ENCODE results near the gene RNF144A.
A peak's percentile ranks its signal among the peaks of the same experiment; 100 is the strongest.

RNF144A gene

DNA sequence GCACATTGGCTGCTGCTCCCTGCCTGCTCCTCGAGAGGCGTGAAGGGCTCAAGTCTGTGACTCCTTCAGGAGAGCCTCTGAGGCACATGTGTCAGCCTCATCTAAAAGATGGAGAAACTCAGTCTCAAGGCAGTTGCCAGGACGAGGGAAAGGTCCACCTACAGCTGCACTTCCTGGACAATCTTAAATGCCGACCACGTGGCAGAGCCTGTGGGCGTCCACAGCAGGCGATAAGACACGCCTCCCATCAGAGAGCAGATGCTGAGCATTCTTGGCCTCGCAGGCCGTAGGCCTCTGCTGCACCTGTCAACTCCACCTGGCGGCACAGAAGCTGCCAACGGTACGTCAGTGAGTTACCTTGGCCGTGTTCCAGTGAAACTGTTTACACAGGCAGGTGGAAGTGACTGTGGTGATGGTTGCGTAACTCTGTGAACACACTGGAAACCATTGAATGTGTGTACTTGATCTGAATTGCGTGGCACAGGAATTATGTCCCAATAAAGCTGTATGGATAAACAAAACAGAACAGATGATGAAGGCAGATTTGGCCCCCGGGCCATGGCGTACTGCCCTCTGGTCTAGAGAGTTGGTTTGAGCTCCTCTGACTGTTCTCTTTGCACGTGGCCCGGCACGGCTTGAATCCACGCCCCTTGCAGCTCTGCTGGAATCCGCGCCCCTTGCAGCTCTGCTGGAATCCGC, 114.5 kb downstream of the RNF144A start:
- Histone ChIP-seq H3K36me3 (ENCODE audit: low read depth) (no peaks in the 10 kb centered on the region), H3K27me3 (ENCODE audit: insufficient read depth, poor library complexity, severe bottlenecking) (peaks cover 18% of the 10 kb centered on the region), H3K9me3 (ENCODE audit: severe bottlenecking) (no peaks in the 10 kb centered on the region), H3K4me3 (ENCODE audit: severe bottlenecking) (no peak overlapping the region), H3K27ac (ENCODE audit: poor library complexity, severe bottlenecking) (no peak overlapping the region), H3K4me1 (ENCODE audit: insufficient read depth, poor library complexity, severe bottlenecking) (no peaks in the 10 kb centered on the region)
- peak; percentile 87 for ATAC-seq (ENCODE audit: low read depth)
- peak; percentile 82 for DNase-seq (ENCODE audit: low spot score)
- no peak for TF ChIP-seq CTCF (IDR thresholded peaks at IDR 0.05; ENCODE audit: poor library complexity, severe bottlenecking)

GRCh38 chr2:7032371-7032770, 115.2 kb downstream of the RNF144A start:
- H3K36me3 ChIP-seq (ENCODE audit: low read depth), result no peaks in the 10 kb centered on the region
- H3K9me3 ChIP-seq (ENCODE audit: severe bottlenecking), result no peaks in the 10 kb centered on the region
- no peaks in the 10 kb centered on the region for H3K4me1 ChIP-seq (ENCODE audit: insufficient read depth, poor library complexity, severe bottlenecking)
- no peak for ATAC-seq (ENCODE audit: low read depth)
- peaks cover 24% of the 10 kb centered on the region for H3K27me3 ChIP-seq (ENCODE audit: insufficient read depth, poor library complexity, severe bottlenecking)
- no peak overlapping the region for H3K4me3 ChIP-seq (ENCODE audit: severe bottlenecking)
- no peak overlapping the region for H3K27ac ChIP-seq (ENCODE audit: poor library complexity, severe bottlenecking)
- DNase-seq (ENCODE audit: low spot score), result no peak
- no peak for TF ChIP-seq CTCF (IDR thresholded peaks at IDR 0.05; ENCODE audit: poor library complexity, severe bottlenecking)

DNA sequence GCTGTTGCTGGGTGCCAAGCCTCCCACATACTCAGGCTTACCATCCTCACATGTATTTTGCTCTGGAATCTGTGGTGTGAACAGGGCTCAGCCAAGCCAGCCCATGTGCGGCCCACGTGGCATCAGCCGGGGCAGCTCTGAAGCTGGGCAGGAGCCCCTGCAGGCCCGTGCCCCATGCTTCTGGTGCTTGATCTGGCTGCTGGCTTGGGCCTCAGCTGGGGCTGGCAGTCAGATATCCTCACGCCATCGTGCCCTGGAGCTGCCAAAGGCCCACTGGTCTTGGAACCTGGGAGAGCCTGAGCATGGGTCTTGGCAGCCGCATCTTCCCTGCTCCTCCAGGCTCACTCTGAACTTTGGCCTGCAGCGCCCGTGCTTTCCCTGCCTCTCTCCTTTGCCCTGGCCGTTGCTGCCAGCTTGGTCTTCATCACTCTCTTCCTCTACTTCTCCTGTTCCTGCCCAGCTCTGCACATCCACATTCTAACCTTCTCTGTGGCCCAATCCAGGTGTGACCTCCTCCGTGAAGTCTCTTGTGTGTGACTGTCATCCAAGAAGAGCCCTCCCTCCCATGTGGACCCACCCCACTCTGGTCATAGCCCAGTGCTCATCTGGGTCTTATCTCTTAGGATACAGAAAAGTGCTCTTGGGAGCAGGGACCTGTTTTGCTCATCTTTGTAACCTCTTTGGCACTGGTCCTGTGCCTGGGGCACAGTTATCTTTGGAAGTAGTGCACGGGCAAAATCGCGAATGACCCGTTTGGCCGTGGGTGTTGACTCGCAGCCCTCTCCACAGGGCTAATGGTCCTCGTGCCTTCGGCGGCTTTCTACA, 116.1 kb downstream of the RNF144A start:
- Histone ChIP-seq H3K9me3 (ENCODE audit: severe bottlenecking) (no peaks in the 10 kb centered on the region), H3K36me3 (ENCODE audit: low read depth) (no peaks in the 10 kb centered on the region), H3K27me3 (ENCODE audit: insufficient read depth, poor library complexity, severe bottlenecking) (peaks cover 26% of the 10 kb centered on the region), H3K4me3 (ENCODE audit: severe bottlenecking) (no peak overlapping the region), H3K4me1 (ENCODE audit: insufficient read depth, poor library complexity, severe bottlenecking) (no peaks in the 10 kb centered on the region), H3K27ac (ENCODE audit: poor library complexity, severe bottlenecking) (no peak overlapping the region)
- no peak for DNase-seq (ENCODE audit: low spot score)
- no peak for TF ChIP-seq CTCF (IDR thresholded peaks at IDR 0.05; ENCODE audit: poor library complexity, severe bottlenecking)
- ATAC-seq (ENCODE audit: low read depth), result no peak

- no peak overlapping the region for H3K27ac ChIP-seq (ENCODE audit: poor library complexity, severe bottlenecking)
- no peaks in the 10 kb centered on the region for H3K36me3 ChIP-seq (ENCODE audit: low read depth)
- H3K9me3 ChIP-seq (ENCODE audit: severe bottlenecking), result no peaks in the 10 kb centered on the region
- H3K4me1 ChIP-seq (ENCODE audit: insufficient read depth, poor library complexity, severe bottlenecking), result no peaks in the 10 kb centered on the region
- no peak overlapping the region for H3K4me3 ChIP-seq (ENCODE audit: severe bottlenecking)
- DNase-seq (ENCODE audit: low spot score) (no peak), ATAC-seq (ENCODE audit: low read depth) (no peak)
- peaks cover 26% of the 10 kb centered on the region for H3K27me3 ChIP-seq (ENCODE audit: insufficient read depth, poor library complexity, severe bottlenecking)
- TF ChIP-seq CTCF (IDR thresholded peaks at IDR 0.05; ENCODE audit: poor library complexity, severe bottlenecking), result peak; percentile 12
Measured at GRCh38 chr2:7034303-7034702, 117.1 kb downstream of the RNF144A start.

DNA sequence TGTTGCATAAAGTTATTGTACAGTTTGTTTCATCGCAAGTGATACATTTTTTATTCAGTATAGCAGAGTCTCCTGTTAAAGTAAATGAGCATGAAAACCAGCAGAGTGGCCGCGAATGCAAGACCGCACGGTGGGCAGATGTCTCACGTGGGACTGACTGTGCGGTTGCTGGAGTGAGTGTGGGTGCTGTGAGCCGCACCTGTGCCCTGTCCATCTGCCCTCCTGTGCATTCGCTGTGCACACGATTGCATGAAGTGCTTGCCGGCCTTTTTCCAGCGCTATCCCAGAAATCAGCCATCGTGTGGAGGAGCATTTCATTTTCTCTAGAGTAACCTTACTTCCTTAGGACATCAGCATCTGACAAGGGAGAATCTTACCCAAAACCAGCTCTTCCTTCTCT, 118.7 kb downstream of the RNF144A start:
- H3K4me3 ChIP-seq (ENCODE audit: severe bottlenecking), result no peak overlapping the region
- H3K4me1 ChIP-seq (ENCODE audit: insufficient read depth, poor library complexity, severe bottlenecking), result no peaks in the 10 kb centered on the region
- H3K36me3 ChIP-seq (ENCODE audit: low read depth), result no peaks in the 10 kb centered on the region
- H3K27me3 ChIP-seq (ENCODE audit: insufficient read depth, poor library complexity, severe bottlenecking), result peaks cover 26% of the 10 kb centered on the region
- no peaks in the 10 kb centered on the region for H3K9me3 ChIP-seq (ENCODE audit: severe bottlenecking)
- no peak overlapping the region for H3K27ac ChIP-seq (ENCODE audit: poor library complexity, severe bottlenecking)
- ATAC-seq (ENCODE audit: low read depth), result no peak
- no peak for DNase-seq (ENCODE audit: low spot score)
- TF ChIP-seq CTCF (IDR thresholded peaks at IDR 0.05; ENCODE audit: poor library complexity, severe bottlenecking), result no peak
